Tibial nerve (tissue), 4 donors: ENCODE data around the gene ARFRP1. TPM values are rescaled to one million over a fixed set of nuclear protein-coding genes. Genes with fewer than 3 reads are reported as not detected.
A peak's percentile ranks its signal among the peaks of the same experiment; 100 is the strongest.

Source experiments
- DNase-seq, 2 donors: peaks; one replicate each; pipeline ENCODE4 v3.0.0-alpha.2; 2019; ENCODE audit warnings: low spot score in 2 of 2
- H3K27ac ChIP-seq, 4 donors: fragments of 200-600 bp; sonication (generic) in 3 of 4; one replicate each; pipeline ENCODE4 v1.5.1; 2017 to 2019; ENCODE audit warnings: mild to moderate bottlenecking in 1 of 4
- H3K27me3 ChIP-seq, 2 donors: fragments of 200-600 bp; sonication (generic) in 1 of 2; one replicate each; pipeline versions ENCODE4 v1.5.1 to v1.6.0; 2017 to 2019
- H3K36me3 ChIP-seq, 3 donors: fragments of 200-600 bp; sonication (generic); one replicate each; pipeline ENCODE4 v1.5.1; 2018 to 2019
- H3K4me1 ChIP-seq, 4 donors: fragments of 200-600 bp; sonication (generic) in 3 of 4; one replicate each; pipeline ENCODE4 v1.5.1; 2017 to 2019
- H3K4me3 ChIP-seq, 4 donors: fragments of 200-600 bp; sonication (generic) in 3 of 4; one replicate each; pipeline ENCODE4 v1.5.1; 2017 to 2019; ENCODE audit warnings: mild to moderate bottlenecking in 1 of 4, moderate library complexity in 1 of 4
- H3K9me3 ChIP-seq, 4 donors: fragments of 200-600 bp; sonication (generic) in 3 of 4; one replicate each; pipeline ENCODE4 v1.5.1; 2017 to 2019
- EP300 ChIP-seq, 2 donors: sonication (generic); formaldehyde crosslinking; IDR thresholded peaks; one replicate each; pipeline ENCODE4 v1.6.1; 2017; ENCODE audit warnings: antibody characterized with exemption in 2 of 2, mild to moderate bottlenecking in 1 of 2
- POLR2A ChIP-seq, 2 donors: fragments of 450-650 bp; IDR thresholded peaks; one replicate each; pipeline ENCODE4 v1.6.1; 2017; ENCODE audit warnings: antibody characterized with exemption in 2 of 2, mild to moderate bottlenecking in 2 of 2, moderate library complexity in 2 of 2
- WGBS, 2 donors: methylation state at CpG; one replicate each; pipeline ENCODE4 v1.1.5; 2018; 5-methylcytosine and 5-hydroxymethylcytosine counted together
- total RNA-seq, 4 donors: library from RNA; depleted of rRNA; stranded (reverse); fragments of >200 nt; gene quantifications; one replicate each; pipeline ENCODE4 v1.1.0, GENCODE V29; 2016
- TF ChIP-seq, protein P1 (sequence below), 5 experiments: fragments of 200-600 bp in 3 of 5; fragments of 450-650 bp in 2 of 5; sonication (generic) in 3 of 5; IDR thresholded peaks; one replicate each; pipeline ENCODE4 v1.5.1; 2016 to 2019; ENCODE audit warnings: antibody characterized with exemption in 5 of 5, mild to moderate bottlenecking in 3 of 5, moderate library complexity in 2 of 5

The ARFRP1 gene
- total RNA-seq, 4 donors from 2014 or later: 36.9 to 71.1 (median 50.9) TPM

DNA sequence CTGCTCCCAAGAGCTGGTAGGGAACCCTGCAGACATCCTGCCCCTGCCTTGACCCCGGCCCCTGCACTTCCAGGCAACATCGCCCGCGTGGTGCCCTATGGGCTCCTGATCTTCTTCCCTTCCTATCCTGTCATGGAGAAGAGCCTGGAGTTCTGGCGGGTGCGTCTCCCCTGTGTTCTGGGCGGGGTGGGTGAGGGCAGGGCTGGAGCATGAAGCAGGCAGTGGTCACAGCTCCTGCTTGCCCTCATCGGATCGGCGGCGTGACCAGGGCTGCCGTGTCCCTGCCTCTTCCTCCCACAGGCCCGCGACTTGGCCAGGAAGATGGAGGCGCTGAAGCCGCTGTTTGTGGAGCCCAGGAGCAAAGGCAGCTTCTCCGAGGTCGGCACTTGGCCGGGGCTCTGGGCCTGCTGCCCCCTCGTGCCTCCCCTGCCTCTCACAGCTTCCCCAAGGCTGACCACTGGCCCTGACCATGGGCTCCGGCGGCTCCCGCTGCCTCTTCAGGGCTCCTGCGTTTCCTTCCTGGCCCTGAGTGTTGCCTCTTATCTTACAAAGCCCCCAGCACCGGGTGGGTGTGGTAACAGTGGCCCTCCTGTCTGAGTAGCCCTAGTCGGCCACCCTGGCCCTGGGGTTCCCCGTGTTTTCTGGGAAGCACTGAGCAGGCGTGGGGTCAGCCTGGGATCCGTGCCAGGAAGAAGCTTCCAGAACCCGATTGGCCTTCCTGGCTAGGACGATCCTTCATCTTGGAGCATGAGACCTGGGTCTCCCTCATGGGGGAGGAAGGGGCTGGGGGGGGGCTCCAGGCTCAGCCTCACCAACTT lies 19.3 kb downstream of the ARFRP1 start:
- Histone ChIP-seq H3K9me3 (no peaks in the 10 kb centered on the region), H3K4me1 (peaks cover 0 to 75% (median 37%) of the 10 kb centered on the region in 4 donors), H3K4me3 (no peak overlapping the region), H3K36me3 (peaks cover 0 to 36% (median 0%) of the 10 kb centered on the region in 3 donors), H3K27ac (peak overlapping the region; percentile 78 to 97 (median 90)), H3K27me3 (no peaks in the 10 kb centered on the region)
- DNase-seq: no peak
- WGBS, 2 donors: 71 to 81% methylated on average over 20 to 26 of the region's 31 CpGs
- TF ChIP-seq, protein P1, sequence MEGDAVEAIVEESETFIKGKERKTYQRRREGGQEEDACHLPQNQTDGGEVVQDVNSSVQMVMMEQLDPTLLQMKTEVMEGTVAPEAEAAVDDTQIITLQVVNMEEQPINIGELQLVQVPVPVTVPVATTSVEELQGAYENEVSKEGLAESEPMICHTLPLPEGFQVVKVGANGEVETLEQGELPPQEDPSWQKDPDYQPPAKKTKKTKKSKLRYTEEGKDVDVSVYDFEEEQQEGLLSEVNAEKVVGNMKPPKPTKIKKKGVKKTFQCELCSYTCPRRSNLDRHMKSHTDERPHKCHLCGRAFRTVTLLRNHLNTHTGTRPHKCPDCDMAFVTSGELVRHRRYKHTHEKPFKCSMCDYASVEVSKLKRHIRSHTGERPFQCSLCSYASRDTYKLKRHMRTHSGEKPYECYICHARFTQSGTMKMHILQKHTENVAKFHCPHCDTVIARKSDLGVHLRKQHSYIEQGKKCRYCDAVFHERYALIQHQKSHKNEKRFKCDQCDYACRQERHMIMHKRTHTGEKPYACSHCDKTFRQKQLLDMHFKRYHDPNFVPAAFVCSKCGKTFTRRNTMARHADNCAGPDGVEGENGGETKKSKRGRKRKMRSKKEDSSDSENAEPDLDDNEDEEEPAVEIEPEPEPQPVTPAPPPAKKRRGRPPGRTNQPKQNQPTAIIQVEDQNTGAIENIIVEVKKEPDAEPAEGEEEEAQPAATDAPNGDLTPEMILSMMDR (IDR thresholded peaks at IDR 0.05): no peak

DNA sequence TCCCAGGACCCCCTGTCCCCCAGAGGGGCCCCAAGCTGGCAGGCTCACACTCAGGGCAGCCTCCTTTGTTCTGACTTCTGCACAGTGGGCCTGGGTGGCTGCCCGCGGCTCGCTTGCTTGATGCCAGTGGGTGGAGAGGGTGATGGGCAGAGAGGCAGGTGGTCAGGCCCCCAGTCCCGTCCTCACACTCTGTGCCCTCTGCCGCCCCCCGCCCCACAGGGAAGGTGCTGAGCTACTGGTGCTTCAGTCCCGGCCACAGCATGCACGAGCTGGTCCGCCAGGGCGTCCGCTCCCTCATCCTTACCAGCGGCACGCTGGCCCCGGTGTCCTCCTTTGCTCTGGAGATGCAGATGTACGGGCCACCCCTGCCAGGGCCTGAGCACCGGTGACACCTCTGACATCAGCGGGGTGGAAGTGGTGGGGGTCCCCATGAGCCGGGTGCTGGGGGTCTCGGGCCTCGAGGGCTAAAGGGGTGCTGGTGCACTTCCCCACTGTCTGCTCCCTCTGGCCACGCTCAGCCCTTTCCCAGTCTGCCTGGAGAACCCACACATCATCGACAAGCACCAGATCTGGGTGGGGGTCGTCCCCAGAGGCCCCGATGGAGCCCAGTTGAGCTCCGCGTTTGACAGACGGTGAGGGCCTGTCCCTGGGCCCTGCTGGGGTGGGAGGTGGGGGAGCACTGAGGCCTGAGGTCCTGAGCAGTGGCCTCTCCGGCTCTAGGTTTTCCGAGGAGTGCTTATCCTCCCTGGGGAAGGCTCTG lies 20.2 kb downstream of the ARFRP1 start:
- DNase-seq: no peak
- Histone ChIP-seq H3K4me3 (peak overlapping the region in 1 of 4 donors; percentile 29), H3K27ac (peak overlapping the region; percentile 78 to 97 (median 90)), H3K27me3 (no peaks in the 10 kb centered on the region), H3K4me1 (peaks cover 0 to 77% (median 43%) of the 10 kb centered on the region in 4 donors), H3K9me3 (no peaks in the 10 kb centered on the region), H3K36me3 (peaks cover 0 to 33% (median 0%) of the 10 kb centered on the region in 3 donors)
- 74 to 79% methylated on average over 17 to 22 of the region's 29 CpGs for WGBS, 2 donors
- TF ChIP-seq POLR2A (IDR thresholded peaks at IDR 0.05): no peak
- TF ChIP-seq, protein P1 (IDR thresholded peaks at IDR 0.05): no peak
- TF ChIP-seq EP300 (IDR thresholded peaks at IDR 0.05): no peak

DNA sequence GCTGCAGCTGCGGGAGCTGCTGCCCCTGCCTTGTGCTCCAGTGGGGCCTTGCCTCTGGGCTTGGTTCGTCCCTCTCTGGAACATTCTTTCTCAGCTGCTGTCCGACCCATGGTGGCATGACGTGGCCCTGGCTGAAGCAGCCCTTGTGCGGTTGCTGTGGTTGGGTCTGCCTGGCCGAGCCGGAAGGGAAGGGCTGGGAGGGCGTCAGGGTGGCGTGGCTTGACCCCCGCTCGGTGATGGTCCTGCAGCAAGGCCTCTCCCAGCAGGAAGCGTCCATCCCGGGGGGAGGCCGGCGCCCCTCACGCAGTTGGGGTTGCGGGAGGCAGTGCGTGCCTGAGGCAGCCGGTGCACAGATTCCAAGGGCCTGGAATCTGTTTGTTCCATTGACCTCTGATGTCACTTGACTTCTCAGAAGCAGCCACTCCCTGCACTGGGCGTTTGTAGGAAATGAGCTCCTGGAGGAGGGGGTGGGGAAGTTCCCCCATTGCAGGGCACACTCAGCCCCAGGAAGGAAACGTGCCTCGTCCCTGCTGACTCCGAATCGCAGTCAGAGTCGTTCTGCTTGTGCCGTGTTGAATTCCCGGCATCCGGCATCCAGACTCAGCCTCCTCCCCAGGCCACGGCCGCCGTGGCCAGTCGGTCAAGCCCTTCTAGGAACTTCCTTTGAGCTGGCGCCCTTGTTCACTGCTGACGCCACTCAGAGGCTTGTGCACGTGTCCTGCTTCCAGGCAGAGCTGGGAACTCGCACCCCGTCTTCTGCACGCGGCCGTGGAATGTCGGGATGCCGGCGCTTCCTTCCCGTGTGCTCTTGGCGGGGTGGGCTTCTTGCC lies 21.1 kb downstream of the ARFRP1 start:
- H3K27me3 ChIP-seq: no peaks in the 10 kb centered on the region
- no peaks in the 10 kb centered on the region for H3K9me3 ChIP-seq
- H3K4me3 ChIP-seq: peak overlapping the region; percentile 3 to 29 (median 14)
- H3K27ac ChIP-seq: peak overlapping the region; percentile 78 to 97 (median 90)
- peaks cover 0 to 31% (median 0%) of the 10 kb centered on the region in 3 donors for H3K36me3 ChIP-seq
- peaks cover 0 to 74% (median 45%) of the 10 kb centered on the region in 4 donors for H3K4me1 ChIP-seq
- WGBS, 2 donors: 1 to 10% methylated on average over 21 to 44 of the region's 45 CpGs
- DNase-seq: peak; percentile 59 to 75
- TF ChIP-seq, protein P1 (IDR thresholded peaks at IDR 0.05): peak in 1 of 5 experiments; percentile 17
- TF ChIP-seq EP300 (IDR thresholded peaks at IDR 0.05) (peak; percentile 82 to 91), POLR2A (IDR thresholded peaks at IDR 0.05) (peak in 1 of 2 donors; percentile 30)

DNA sequence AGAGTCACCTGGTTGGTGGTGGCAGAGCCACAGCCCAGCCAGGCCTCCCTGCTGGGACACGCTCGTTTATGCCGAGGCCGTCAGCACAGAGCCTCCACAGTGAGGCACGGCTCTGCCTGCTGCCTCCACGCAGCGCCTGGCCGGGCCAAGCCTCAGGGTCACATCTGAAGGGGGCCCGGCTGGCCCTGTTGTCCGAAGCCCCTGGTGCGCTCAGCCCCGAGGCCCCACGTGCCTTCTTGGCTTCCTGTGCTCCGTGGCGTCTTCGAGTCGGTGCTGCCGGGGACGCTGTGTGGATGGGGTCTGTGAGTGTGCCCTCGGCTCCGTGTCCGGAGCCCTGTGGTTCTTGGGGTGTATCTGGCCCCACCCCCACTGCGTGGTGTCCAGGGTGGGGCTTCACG lies 21.7 kb downstream of the ARFRP1 start:
- TF ChIP-seq POLR2A (IDR thresholded peaks at IDR 0.05) (no peak), EP300 (IDR thresholded peaks at IDR 0.05) (no peak)
- TF ChIP-seq, protein P1 (IDR thresholded peaks at IDR 0.05): no peak
- peak overlapping the region; percentile 78 to 97 (median 90) for H3K27ac ChIP-seq
- peak overlapping the region in 2 of 4 donors; percentile 6 to 29 for H3K4me3 ChIP-seq
- whole genome bisulfite sequencing, 2 donors: 50 to 82% methylated on average over 5 to 9 of the region's 24 CpGs
- peaks cover 0 to 74% (median 45%) of the 10 kb centered on the region in 4 donors for H3K4me1 ChIP-seq
- H3K36me3 ChIP-seq: peaks cover 0 to 32% (median 0%) of the 10 kb centered on the region in 3 donors
- DNase-seq: no peak
- no peaks in the 10 kb centered on the region for H3K9me3 ChIP-seq
- H3K27me3 ChIP-seq: no peaks in the 10 kb centered on the region
